NCI-H2029 (cell line): ENCODE measurements around the gene CSTPP1.

Experiments
- DNase-seq: peaks from one replicate; lab custom pipeline; 2025; lab: John Stamatoyannopoulos, UW

The CSTPP1 gene, protein sequence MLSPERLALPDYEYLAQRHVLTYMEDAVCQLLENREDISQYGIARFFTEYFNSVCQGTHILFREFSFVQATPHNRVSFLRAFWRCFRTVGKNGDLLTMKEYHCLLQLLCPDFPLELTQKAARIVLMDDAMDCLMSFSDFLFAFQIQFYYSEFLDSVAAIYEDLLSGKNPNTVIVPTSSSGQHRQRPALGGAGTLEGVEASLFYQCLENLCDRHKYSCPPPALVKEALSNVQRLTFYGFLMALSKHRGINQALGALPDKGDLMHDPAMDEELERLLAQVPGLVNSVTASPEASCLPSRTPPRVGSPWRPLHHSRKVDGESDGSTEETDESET

DNA sequence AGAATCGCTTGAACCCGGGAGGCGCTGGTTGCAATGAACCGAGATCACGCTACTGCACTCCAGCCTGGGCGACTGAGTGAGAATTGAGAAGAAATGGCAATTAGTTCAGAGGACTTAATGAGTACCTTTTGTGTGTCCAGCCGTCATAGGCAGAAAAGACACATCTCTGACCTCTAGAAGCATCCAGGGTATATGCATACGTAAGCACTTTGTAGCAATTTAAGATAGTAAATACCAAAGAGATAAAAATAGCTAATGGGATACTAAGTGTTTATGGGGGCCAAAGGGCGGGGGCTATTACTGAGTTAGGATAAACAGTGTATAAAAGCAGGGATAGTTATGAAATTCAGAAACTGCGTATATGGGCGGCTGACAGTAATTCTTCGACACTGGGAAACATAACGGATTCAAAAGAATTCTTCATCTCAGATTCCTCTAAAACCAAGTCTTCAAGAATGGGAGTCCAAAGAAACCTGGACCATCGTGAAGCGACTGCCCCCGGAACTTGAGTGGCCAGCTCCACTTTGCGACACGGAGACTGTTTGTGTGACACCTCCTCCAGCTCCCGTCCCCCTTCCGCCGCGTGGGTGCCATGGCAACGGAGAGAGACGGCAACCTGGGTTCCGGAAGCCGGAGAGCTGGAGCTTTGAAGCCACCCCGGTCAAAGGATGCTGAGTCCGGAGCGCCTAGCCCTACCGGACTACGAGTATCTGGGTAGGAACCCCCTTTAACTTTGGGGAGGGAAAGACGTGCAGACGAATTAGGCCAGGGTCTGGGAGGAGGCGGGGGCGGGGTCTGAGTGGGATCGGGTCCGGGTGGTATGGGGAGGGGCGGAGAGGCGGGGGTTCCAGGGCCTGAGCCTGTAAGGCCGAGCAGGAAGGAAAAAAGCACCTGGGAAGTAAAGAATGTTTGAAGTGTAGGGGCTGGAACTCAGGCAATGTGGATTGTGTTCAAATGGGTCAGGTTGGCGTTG lies at the start of gene CSTPP1:
Gene CSTPP1, plus strand, starts transcription at position 624 of the 973 bp plus-strand sequence. Its CDS starts 45 bp downstream, at position 669.
- peak; percentile 89 for DNase-seq

DNA sequence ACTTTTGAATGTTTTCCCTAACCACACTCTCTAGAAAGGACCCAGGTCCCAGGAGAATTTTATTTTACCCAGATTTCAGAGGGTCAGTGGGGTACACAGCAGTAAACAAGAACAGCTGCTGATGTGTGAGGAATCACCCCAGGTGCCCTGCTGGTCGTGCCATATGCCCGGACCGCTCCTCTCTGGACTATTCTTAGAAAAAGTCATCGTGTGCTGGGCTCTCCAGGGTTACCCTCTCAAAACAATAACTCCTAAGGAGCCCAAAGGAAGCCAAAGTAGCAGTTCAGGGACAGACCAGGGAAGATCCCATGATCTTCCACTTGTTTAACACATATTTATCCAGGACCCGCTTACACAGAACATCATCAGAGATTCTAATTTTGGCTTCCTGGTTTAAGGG lies 47.9 kb upstream of the CSTPP1 start:
- DNase-seq: no peak

GRCh38 chr11:46889251-46889650 lies 47.3 kb upstream of the CSTPP1 start:
- DNase-seq: no peak

DNA sequence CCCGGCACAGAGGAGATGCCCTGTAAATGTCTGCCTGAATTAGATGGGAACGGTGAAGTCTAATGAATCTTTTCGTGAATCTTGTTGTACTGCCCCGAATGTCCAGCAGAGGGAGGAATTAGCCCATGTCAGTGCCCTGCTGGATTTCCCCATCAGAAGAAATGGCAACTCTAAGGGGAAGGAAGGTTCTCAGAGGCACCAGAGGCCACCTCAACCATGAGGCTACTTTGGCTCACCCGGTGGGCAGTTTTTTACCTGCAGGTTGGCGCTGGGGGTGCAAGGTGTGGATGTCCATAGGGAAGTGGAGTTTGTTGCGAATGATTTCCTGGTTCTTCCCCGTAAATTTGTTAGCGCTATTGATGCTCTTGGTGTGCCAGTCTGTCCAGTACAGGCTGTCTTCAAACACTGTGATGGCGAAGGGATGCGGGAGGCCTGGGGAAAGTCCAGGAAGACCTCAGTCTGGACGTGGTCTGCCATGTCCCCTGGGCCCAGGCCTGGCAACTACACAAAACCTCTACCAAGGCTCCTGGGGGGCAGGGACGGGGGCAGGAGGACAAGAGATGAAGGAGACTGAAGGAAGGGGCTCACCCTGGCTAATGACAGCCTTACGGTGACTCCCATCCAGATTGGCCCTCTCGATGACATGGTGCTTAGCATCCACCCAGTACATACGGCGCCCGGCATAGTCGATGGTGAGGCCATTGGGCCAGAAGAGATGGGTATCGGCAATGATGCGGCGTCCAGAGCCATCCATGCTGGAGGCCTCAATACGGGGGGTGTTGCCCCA lies 46.7 kb upstream of the CSTPP1 start:
- DNase-seq: peak; percentile 52

DNA sequence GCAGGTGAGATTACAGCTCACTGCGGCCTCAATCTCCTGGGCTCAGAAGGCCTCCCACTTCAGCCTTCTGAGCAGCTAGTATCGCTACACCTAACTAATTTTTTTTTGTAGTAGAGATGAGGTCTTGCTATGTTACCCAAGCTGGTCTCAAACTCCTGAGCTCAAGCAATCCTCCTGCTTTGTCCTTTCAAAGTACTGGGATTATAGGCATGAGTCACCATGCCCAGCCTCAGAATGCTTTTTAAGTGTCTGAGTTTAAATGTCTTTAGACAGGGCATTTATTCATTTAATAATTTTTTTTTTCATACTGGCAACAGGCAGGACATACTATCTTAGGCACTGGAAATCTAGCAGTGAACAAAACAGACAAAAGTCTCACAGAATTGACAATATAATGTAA lies 45.9 kb upstream of the CSTPP1 start:
- no peak for DNase-seq

DNA sequence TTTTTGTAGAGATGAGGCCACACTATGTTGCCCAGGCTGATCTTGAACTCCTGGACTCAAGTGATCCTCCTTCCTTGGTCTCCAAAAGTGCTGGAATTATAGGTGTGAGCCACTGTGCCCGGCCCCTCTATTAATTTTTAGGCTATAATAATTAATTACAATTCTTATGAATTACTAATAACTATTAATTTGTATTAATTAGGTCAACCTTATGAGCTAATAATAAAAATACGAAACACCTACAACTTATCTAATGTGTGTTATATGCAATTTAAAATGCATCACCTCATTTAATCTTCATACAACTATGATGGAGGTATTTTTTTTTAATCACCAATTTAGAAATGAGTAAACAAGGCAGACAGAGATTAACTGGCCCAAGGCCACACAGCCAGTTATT lies 44.5 kb upstream of the CSTPP1 start:
- no peak for DNase-seq

DNA sequence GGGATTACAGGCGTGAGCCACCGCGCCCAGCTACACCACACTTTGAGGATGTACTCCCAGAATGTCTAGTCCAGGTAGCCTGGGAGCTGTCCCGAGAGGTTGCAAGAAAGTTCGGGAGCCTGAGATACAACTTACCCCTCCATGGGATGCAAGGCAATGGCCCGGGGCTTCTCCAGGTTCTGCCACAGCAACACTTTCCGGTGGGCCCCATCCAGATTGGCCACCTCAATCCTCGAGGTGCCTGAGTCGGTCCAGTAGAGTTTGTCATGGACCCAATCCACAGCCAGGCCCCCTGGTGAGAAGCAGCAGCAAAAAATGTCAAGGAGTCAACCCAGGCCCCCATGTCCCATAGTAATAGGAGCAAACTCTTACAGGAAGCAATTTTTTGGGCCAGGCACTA lies 43.7 kb upstream of the CSTPP1 start:
- DNase-seq: no peak

GRCh38 chr11:46894506-46894905 lies 42.1 kb upstream of the CSTPP1 start:
- DNase-seq: peak; percentile 67

DNA sequence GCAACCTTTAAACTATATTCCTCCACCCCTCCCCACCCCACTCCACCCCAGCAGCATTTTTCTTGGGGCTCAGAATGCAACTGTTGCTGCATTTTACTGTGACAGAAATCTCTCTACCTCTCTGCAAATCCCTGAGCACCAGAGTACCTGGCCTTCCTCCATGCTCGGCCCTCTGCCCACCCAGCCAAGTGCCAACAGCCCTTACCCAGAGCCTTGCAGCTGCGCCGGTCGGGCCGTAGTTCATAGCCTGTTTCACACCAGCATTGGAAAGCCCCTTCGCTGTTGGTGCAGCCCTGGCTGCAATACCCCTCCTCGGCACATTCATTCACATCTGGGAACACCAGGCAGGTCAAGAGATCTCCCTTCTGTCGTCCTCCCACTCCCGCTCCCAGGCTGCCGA lies 41.6 kb upstream of the CSTPP1 start:
- DNase-seq: peak; percentile 49

GRCh38 chr11:46895821-46896220 lies 40.7 kb upstream of the CSTPP1 start:
- DNase-seq: peak; percentile 71

GRCh38 chr11:46896719-46897406 lies 39.7 kb upstream of the CSTPP1 start:
- peak; percentile 63 for DNase-seq

DNA sequence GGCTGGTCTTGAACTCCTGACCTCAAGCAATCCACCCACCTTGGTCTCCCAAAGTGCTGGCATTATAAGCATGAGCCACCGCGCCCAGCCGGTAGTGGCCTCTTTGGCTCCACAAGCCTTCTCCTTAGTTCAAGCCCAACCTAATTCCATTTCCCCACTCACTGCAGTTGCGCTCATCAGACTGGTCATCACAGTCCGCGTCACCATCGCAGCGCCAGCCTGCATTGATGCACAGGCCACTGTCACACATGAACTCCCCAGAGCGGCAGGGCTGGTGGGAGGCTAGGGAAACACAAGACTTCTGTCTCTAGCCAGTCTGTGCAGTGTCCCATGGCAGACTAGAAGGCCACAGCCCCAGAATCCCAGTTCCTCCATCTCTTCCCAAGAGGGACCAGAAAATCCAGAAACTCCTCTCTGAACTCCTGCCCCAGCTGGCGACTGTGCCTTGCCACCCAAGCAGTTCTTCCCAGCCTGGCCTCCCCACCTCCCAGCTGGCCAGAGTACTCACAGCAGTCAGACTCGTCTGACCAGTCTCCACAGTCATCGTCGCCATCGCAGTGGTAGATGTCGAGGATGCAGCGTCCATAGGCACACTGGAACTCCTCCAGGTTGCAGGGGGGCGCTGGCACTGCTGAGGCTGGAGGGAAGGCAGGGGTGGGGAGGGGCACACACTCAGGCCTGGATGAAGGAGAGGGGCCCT lies 38.0 kb upstream of the CSTPP1 start:
- no peak for DNase-seq

- DNase-seq: no peak
Observed at GRCh38 chr11:46899501-46900025, 37.0 kb upstream of the CSTPP1 start.

GRCh38 chr11:46900091-46900746 lies 36.3 kb upstream of the CSTPP1 start:
- no peak for DNase-seq

GRCh38 chr11:46901156-46901555 lies 35.4 kb upstream of the CSTPP1 start:
- DNase-seq: no peak

- DNase-seq: no peak
Observed at GRCh38 chr11:46902694-46903093, 33.9 kb upstream of the CSTPP1 start.

DNA sequence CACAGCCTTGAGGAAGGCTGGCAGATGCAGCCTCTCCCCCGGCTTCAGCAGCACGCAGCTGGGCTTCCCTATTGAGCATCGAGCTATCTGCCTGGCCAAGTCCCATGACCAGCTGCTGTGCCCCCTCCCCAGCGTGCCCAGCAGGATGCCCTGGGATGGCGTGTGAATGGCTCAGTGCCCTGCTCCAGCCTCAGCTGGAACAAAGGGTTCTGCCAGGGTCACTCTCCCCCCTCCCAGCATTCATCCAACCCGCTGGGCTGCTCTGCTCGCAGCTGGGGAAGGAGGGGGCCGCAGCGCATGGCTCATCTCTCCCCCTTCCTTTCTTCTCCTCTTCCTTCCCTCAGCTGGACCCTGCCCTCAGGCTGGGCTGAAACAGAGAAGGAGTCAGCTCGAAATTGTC lies 32.7 kb upstream of the CSTPP1 start:
- DNase-seq: no peak

- no peak for DNase-seq
Observed at GRCh38 chr11:46905806-46906205, 30.8 kb upstream of the CSTPP1 start.

DNA sequence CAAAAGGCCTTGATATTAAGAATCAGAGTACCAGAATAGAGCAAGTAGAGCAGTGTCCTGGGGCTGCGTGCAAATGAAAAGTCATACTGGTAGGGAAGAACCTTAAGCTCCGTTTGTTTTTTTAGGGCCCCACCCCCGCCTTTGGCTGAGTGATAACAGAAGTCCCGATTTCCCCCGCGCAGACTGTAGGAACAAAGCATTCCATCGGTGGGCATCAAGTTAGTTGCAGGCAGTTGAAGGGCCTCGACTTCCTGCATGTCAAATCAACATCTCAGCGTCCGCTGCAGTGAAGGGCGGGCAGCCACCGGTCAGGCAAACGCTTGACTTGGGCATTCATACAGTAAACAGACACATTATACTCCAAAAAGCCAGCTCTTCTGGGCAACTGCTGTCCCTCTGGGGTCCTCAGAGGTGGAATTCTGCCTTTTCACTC lies 29.9 kb upstream of the CSTPP1 start:
- DNase-seq: no peak

- DNase-seq: no peak
Observed at GRCh38 chr11:46907606-46908005, 29.0 kb upstream of the CSTPP1 start.
